HEK293T (cell line): ENCODE results near the gene CD82.

Experiments
- CTCF ChIA-PET: fragments of 350-600 bp; formaldehyde crosslinking; extraction: SDS; loops from one replicate; lab custom pipeline; 2021; ENCODE audit warnings: antibody characterized with exemption, inconsistent platforms; lab: Yijun Ruan, JAX
- POLR2A ChIA-PET: fragments of 350-600 bp; formaldehyde crosslinking; extraction: SDS; loops from one replicate; lab custom pipeline; 2020; ENCODE audit warnings: antibody characterized with exemption, inconsistent platforms; lab: Yijun Ruan, JAX
- DNase-seq: peaks from one replicate; pipeline ENCODE4 v3.0.0; 2012; ENCODE audit warnings: mixed read lengths; ENCODE audit errors: extremely low spot score
- ARNT ChIP-seq: fragments of 450-650 bp; IDR thresholded peaks from 2 replicates; pipeline ENCODE4 v1.6.1; 2017; ENCODE audit warnings: mild to moderate bottlenecking
- BHLHE40 ChIP-seq: fragments of 450-650 bp; IDR thresholded peaks from 2 replicates; pipeline ENCODE4 v1.6.1; 2016; ENCODE audit warnings: mild to moderate bottlenecking, moderate library complexity, borderline replicate concordance
- CTBP1 ChIP-seq: fragments of 450-650 bp; IDR thresholded peaks from 2 replicates; pipeline ENCODE4 v1.6.1; 2016; ENCODE audit warnings: borderline replicate concordance
- ELF4 ChIP-seq: fragments of 450-650 bp; IDR thresholded peaks from 2 replicates; pipeline ENCODE4 v1.6.1; 2017; ENCODE audit warnings: antibody characterized with exemption
- FOXA1 ChIP-seq: fragments of 450-650 bp; IDR thresholded peaks from 2 replicates; pipeline ENCODE4 v1.6.1; 2016; ENCODE audit warnings: mild to moderate bottlenecking
- FOXK2 ChIP-seq: fragments of 450-650 bp; IDR thresholded peaks from 2 replicates; pipeline ENCODE4 v1.6.1; 2016; ENCODE audit warnings: mild to moderate bottlenecking
- FOXM1 ChIP-seq: fragments of 450-650 bp; IDR thresholded peaks from 2 replicates; pipeline ENCODE4 v1.6.1; 2017; ENCODE audit warnings: mild to moderate bottlenecking, borderline replicate concordance
- HDGF ChIP-seq: fragments of 450-650 bp; IDR thresholded peaks from 2 replicates; pipeline ENCODE4 v1.6.1; 2017; ENCODE audit warnings: antibody characterized with exemption, borderline replicate concordance
- L3MBTL2 ChIP-seq: fragments of 450-650 bp; conservative IDR thresholded peaks from 2 replicates; pipeline ENCODE4 v1.6.1; 2016; ENCODE audit warnings: mild to moderate bottlenecking
- LEF1 ChIP-seq: fragments of 450-650 bp; IDR thresholded peaks from 2 replicates; pipeline ENCODE4 v1.6.1; 2017; ENCODE audit warnings: mild to moderate bottlenecking, borderline replicate concordance
- NFRKB ChIP-seq: fragments of 450-650 bp; IDR thresholded peaks from 2 replicates; pipeline ENCODE4 v1.6.1; 2016; ENCODE audit warnings: mild to moderate bottlenecking, moderate library complexity
- PKNOX1 ChIP-seq: fragments of 450-650 bp; IDR thresholded peaks from 2 replicates; pipeline ENCODE4 v1.6.1; 2016
- SP1 ChIP-seq: fragments of 450-650 bp; IDR thresholded peaks from 2 replicates; pipeline ENCODE4 v1.6.1; 2017
- SUZ12 ChIP-seq: fragments of 450-650 bp; IDR thresholded peaks from 2 replicates; pipeline ENCODE4 v1.6.1; 2016; ENCODE audit warnings: mild to moderate bottlenecking
- TARDBP ChIP-seq: fragments of 450-650 bp; IDR thresholded peaks from 2 replicates; pipeline ENCODE4 v1.6.1; 2016
- ZNF384 ChIP-seq: fragments of 450-650 bp; IDR thresholded peaks from 2 replicates; pipeline ENCODE4 v1.6.1; 2016

Gene CD82

GRCh38 chr11:44632466-44633123, 67.1 kb downstream of the CD82 start:
- CTCF ChIA-PET, result interaction anchor here (0.7 to 1.0 kb wide), 3 partner anchors 15 to 253 kb away, joined by 3 read pairs; no protein-coding TSS in a partner anchor
- TF ChIP-seq FOXA1 (no peak), L3MBTL2 (no peak), TARDBP (no peak), HDGF (no peak), SUZ12 (no peak), CTBP1 (no peak), NFRKB (no peak), PKNOX1 (no peak), LEF1 (no peak)

GRCh38 chr11:44633641-44634040, 68.2 kb downstream of the CD82 start:
- ChIA-PET POLR2A (no interaction called here), CTCF (interaction anchor here (0.6 to 1.0 kb wide), 4 partner anchors 25 to 252 kb away, joined by 3 read pairs; no protein-coding TSS in a partner anchor)
- TF ChIP-seq SUZ12, result no peak
- TF ChIP-seq CTBP1, result no peak
- no peak for DNase-seq

More at GRCh38 chr11:44632466-44633123, 67.1 kb downstream of the CD82 start:
- peak; percentile 57 for DNase-seq
- POLR2A ChIA-PET, result no interaction called here

- CTCF ChIA-PET, result interaction anchor here (0.5 to 0.7 kb wide), 3 partner anchors 19 to 477 kb away, joined by 3 read pairs; no protein-coding TSS in a partner anchor
- POLR2A ChIA-PET, result no interaction called here
- peak; percentile 46 for DNase-seq
Measured at GRCh38 chr11:44634401-44635281, 69.2 kb downstream of the CD82 start.

GRCh38 chr11:44637487-44637886, 72.0 kb downstream of the CD82 start:
- ChIA-PET CTCF (no interaction called here), POLR2A (no interaction called here)
- TF ChIP-seq SP1 (no peak), TARDBP (no peak), ELF4 (no peak), L3MBTL2 (no peak), PKNOX1 (no peak), FOXM1 (no peak)
- no peak for DNase-seq

More at GRCh38 chr11:44634401-44635281, 69.2 kb downstream of the CD82 start:
- TF ChIP-seq FOXK2, result no peak
- TF ChIP-seq FOXA1, result no peak
- TF ChIP-seq L3MBTL2, result no peak
- no peak for TF ChIP-seq PKNOX1
- TF ChIP-seq HDGF, result no peak
- no peak for TF ChIP-seq ZNF384

- TF ChIP-seq FOXA1 (no peak), CTBP1 (no peak), BHLHE40 (no peak)
- POLR2A ChIA-PET, result no interaction called here
- CTCF ChIA-PET, result no interaction called here
- no peak for DNase-seq
Measured at GRCh38 chr11:44638032-44638431, 72.6 kb downstream of the CD82 start.

- POLR2A ChIA-PET, result no interaction called here
- CTCF ChIA-PET, result no interaction called here
- DNase-seq, result no peak
- TF ChIP-seq ARNT (no peak), SUZ12 (no peak), PKNOX1 (no peak), FOXA1 (no peak), L3MBTL2 (no peak), TARDBP (no peak), FOXM1 (no peak), ELF4 (no peak), LEF1 (no peak), BHLHE40 (no peak), ZNF384 (no peak), HDGF (no peak)
Measured at GRCh38 chr11:44643217-44643616, 77.8 kb downstream of the CD82 start.
